Psoas muscle (tissue), 8 donors: ENCODE measurements around the gene HBEGF. TPM values are rescaled to one million over a fixed set of nuclear protein-coding genes. Genes with fewer than 3 reads are reported as not detected.

Experiments
- ATAC-seq, 4 donors: fragments of 200-7000 bp; cut with Tn5 transposase; one replicate each; pipeline ENCODE4 v1.9.1; 2020; ENCODE audit warnings: moderate library complexity in 3 of 4, mild to moderate bottlenecking in 2 of 4
- DNase-seq, 2 donors: peaks; one replicate each; pipeline ENCODE4 v3.0.0-alpha.2; 2020
- H3K27ac ChIP-seq: fragments of 200-600 bp; one replicate; pipeline ENCODE4 v1.8.0; 2022
- H3K27me3 ChIP-seq, 3 donors: fragments of 200-600 bp in 1 of 3; one replicate each; pipeline versions ENCODE4 v1.6.1 to v1.8.0; 2013 to 2022; ENCODE audit warnings: low read length in 2 of 3, mild to moderate bottlenecking in 2 of 3, moderate library complexity in 1 of 3; ENCODE audit not compliant: insufficient read depth in 3 of 3
- H3K36me3 ChIP-seq, 2 donors: fragments of 200-600 bp in 1 of 2; one replicate each; pipeline versions ENCODE4 v1.6.1 to v1.8.0; 2013 to 2022; ENCODE audit warnings: low read depth in 1 of 2, mild to moderate bottlenecking in 1 of 2, moderate library complexity in 1 of 2; ENCODE audit not compliant: insufficient read depth in 1 of 2
- H3K4me1 ChIP-seq: fragments of 200-600 bp; one replicate; pipeline ENCODE4 v1.8.0; 2022
- H3K4me3 ChIP-seq: fragments of 200-600 bp; one replicate; pipeline ENCODE4 v1.8.0; 2022; ENCODE audit warnings: mild to moderate bottlenecking
- H3K9me3 ChIP-seq: fragments of 200-600 bp; one replicate; pipeline ENCODE4 v1.8.0; 2022
- CTCF ChIP-seq: fragments of 200-600 bp; IDR thresholded peaks from one replicate; pipeline ENCODE4 v1.8.0; 2022; ENCODE audit warnings: antibody characterized with exemption
- WGBS, 3 donors: extraction: QIAGEN DNeasy Blood & Tissue Kit; methylation state at CpG; one replicate each; pipeline versions ENCODE4 v1.1.6 to v1.1.7; 2013; 5-methylcytosine and 5-hydroxymethylcytosine counted together
- intact Hi-C, 2 donors: fragments of 100-400 bp; cut with DNase I; formaldehyde crosslinking; loops; one replicate each; pipeline versions ENCODE4 v1.11.0 to v1.14.2; 2022
- polyA plus RNA-seq, 3 donors: library from polyadenylated mRNA; stranded (reverse); fragments of 200-250 nt; gene quantifications; one replicate each; pipeline ENCODE4 v1.2.3, GENCODE V29; 2013
- total RNA-seq, 4 donors: library from RNA; stranded (reverse); fragmentation: NEBNext Ultra II Directional in 2 of 4; extraction: Animal tissue kit (Norgen Biotek cat#: 25700) in 2 of 4; gene quantifications; one replicate each; pipeline versions ENCODE4 v1.2.1 to v1.2.4, GENCODE V29; 2021 to 2023
- donor health status: healthy with polysubstance abuse.
- donor health status: DM: no; HTN: no; CAD: no; lungs with moderate emphysema.
- donor health status: Bipolar disorder and iron deficiency.
- donor health status: healthy.
- donor health status: DM: yes; HTN: yes; CAD: no.
- donor health status: DM: no; HTN: no; CAD: no.
- donor health status: DM: no; HTN: no; CAD: no.
- donor health status: DM: yes; HTN: yes; CAD: no.

The HBEGF gene
- total and polyA plus RNA-seq, 7 donors, result 14.5 to 60.8 (median 33.5) TPM

GRCh38 chr5:140355546-140355945 is 9.1 kb upstream of the HBEGF start:
- Histone ChIP-seq H3K27ac (no peak overlapping the region), H3K9me3 (no peaks in the 10 kb centered on the region), H3K4me1 (peaks cover 5% of the 10 kb centered on the region), H3K4me3 (no peak overlapping the region), H3K27me3 (no peaks in the 10 kb centered on the region), H3K36me3 (no peaks in the 10 kb centered on the region)
- intact Hi-C loops, result loop anchor here in 1 of 2 donors (10.0 kb wide), 1 partner anchor 281 kb away; no protein-coding TSS in a partner anchor
- 86 to 91% (median 91%) methylated on average over 7 of the region's 7 CpGs for WGBS, 3 donors
- no peak for DNase-seq
- TF ChIP-seq CTCF, result no peak
- ATAC-seq, result no peak

GRCh38 chr5:140351609-140352334 is 5.4 kb upstream of the HBEGF start:
- TF ChIP-seq CTCF, result peak; percentile 91
- Histone ChIP-seq H3K27ac (no peak overlapping the region), H3K36me3 (no peaks in the 10 kb centered on the region), H3K27me3 (no peaks in the 10 kb centered on the region), H3K4me3 (no peak overlapping the region), H3K4me1 (peaks cover 28% of the 10 kb centered on the region), H3K9me3 (no peaks in the 10 kb centered on the region)
- WGBS, 3 donors, result 4 to 10% (median 7%) methylated on average over 5 of the region's 5 CpGs
- peak in 3 of 4 donors; percentile 43 to 66 (median 52) for ATAC-seq
- intact Hi-C loops, result loop anchor here in 1 of 2 donors (10.0 kb wide), 1 partner anchor 277 kb away; no protein-coding TSS in a partner anchor
- no peak for DNase-seq

- Histone ChIP-seq H3K36me3 (no peaks in the 10 kb centered on the region), H3K4me1 (peaks cover 40% of the 10 kb centered on the region), H3K27ac (peak overlapping the region; percentile 94), H3K4me3 (no peak overlapping the region), H3K27me3 (no peaks in the 10 kb centered on the region), H3K9me3 (no peaks in the 10 kb centered on the region)
- DNase-seq, result no peak
- no peak for ATAC-seq
- WGBS, 3 donors, result 79 to 88% (median 88%) methylated on average over 2 of the region's 2 CpGs
- no peak for TF ChIP-seq CTCF
- intact Hi-C loops, result loop anchor here (5.0 kb wide), 3 partner anchors 107 to 177 kb away; partner anchors contain the start of gene CYSTM1 (in 1 of the 2)
These were observed 2.8 kb upstream of the HBEGF start for GRCh38 chr5:140349244-140349643.

GRCh38 chr5:140348104-140348503 is 1.7 kb upstream of the HBEGF start:
- H3K36me3 ChIP-seq, result peaks cover 0 to 11% of the 10 kb centered on the region in 2 donors
- intact Hi-C loops, result loop anchor here (5.0 kb wide), 3 partner anchors 106 to 176 kb away; partner anchors contain the start of gene CYSTM1 (in 1 of the 2)
- ATAC-seq, result peak in 1 of 4 donors; percentile 2
- no peak overlapping the region for H3K4me3 ChIP-seq
- H3K27ac ChIP-seq, result peak overlapping the region; percentile 94
- H3K9me3 ChIP-seq, result no peaks in the 10 kb centered on the region
- H3K4me1 ChIP-seq, result peaks cover 51% of the 10 kb centered on the region
- H3K27me3 ChIP-seq, result no peaks in the 10 kb centered on the region
- no peak for DNase-seq
- no peak for TF ChIP-seq CTCF
- WGBS, 3 donors, result 51 to 60% (median 52%) methylated on average over 4 of the region's 4 CpGs
